ENCODE data around the gene GSDMA.

Gene GSDMA

DNA sequence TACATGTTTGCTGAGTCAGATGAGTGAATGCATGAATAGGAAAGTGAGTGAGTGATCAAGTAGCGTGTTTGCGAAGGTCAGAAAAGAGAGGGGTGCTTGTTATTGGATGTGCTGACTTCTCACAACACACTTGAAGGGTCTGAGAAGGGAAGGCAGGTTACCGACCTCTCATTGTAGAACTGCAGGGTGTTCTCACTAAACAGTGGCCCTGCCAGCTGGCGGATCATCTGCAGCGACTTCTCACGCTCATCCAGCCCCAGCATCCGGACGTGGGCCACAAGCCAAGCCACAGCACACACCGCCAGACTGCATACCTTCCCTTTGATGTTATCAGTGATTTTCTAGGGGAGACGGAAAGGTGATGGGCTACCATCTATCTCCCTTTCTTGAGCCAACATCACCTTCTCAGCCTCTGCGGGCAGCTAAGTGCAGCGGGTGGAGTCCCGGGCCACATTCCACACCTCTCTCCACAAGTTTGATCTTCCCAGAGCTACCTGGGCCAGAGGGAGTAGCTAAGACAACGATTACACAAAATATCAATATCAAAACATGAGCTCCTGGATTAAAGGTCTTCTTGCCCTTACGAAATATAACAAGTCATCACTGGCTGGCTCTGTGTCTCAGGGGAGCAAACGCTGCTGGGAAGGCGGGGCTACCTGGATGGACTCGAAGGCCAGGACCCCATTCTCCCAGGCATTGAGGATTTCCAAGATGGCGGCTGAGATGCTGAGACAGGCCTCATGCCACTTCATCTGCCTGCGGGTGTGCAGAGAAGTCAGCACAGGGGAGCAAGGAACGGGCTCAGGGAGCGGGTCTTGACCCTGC lies 63.4 kb downstream of the GSDMA start:
- TF ChIP-seq, protein P1, sequence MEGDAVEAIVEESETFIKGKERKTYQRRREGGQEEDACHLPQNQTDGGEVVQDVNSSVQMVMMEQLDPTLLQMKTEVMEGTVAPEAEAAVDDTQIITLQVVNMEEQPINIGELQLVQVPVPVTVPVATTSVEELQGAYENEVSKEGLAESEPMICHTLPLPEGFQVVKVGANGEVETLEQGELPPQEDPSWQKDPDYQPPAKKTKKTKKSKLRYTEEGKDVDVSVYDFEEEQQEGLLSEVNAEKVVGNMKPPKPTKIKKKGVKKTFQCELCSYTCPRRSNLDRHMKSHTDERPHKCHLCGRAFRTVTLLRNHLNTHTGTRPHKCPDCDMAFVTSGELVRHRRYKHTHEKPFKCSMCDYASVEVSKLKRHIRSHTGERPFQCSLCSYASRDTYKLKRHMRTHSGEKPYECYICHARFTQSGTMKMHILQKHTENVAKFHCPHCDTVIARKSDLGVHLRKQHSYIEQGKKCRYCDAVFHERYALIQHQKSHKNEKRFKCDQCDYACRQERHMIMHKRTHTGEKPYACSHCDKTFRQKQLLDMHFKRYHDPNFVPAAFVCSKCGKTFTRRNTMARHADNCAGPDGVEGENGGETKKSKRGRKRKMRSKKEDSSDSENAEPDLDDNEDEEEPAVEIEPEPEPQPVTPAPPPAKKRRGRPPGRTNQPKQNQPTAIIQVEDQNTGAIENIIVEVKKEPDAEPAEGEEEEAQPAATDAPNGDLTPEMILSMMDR (IDR thresholded peaks at IDR 0.05; ENCODE audit: extremely low read depth, missing control alignments): no peak
- DNase-seq (ENCODE audit: low spot score): no peak

GRCh38 chr17:40026816-40027613 lies 64.2 kb downstream of the GSDMA start:
- DNase-seq (ENCODE audit: low spot score): peak; percentile 89
- TF ChIP-seq, protein P1 (IDR thresholded peaks at IDR 0.05; ENCODE audit: extremely low read depth, missing control alignments): peak; percentile 89
